Measurements from ENCODE around the gene RPL18A.

RPL18A gene

DNA sequence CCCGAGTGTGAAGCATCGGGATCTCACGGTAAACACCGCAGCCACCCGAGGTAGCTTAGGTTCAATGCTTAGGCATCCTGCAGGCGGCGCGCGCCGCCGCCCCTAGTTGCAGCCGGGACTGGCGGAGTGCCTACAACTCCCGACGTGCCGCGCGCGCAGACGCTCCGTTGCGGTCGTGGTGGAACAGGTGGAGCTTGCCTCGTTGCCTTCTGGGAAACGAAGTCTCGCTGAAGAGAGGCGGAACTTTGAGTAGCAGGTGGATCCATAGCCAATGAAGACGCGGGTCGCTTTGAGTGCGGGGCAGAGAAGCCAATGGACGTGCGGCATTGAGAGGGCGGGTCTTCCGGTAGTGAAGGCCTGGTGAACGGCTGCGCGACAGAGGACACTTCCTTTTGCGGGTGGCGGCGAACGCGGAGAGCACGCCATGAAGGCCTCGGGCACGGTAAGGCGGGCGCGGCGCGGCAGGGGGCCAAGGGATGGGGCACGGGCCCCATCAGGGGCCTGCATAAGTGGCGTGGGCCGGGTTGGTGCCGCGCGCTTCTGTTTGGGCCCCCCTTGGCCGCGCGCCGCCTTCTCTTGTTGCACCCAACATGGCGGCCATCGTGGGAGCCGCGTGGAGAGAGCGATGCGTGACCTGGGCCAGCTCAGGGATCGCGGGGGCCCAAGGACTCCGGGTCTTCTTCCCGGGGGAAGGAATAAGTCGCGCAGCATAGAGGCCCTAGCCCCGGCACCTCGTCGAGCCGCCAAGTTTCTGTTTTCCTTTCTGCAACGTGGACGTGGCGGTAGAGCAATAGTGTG lies at the start of gene RPL18A:
Gene RPL18A (plus strand): TSS at position 378 of the 798 bp plus-strand sequence. CDS start 47 bp downstream, at position 425.
- peak; percentile 97 for DNase-seq

DNA sequence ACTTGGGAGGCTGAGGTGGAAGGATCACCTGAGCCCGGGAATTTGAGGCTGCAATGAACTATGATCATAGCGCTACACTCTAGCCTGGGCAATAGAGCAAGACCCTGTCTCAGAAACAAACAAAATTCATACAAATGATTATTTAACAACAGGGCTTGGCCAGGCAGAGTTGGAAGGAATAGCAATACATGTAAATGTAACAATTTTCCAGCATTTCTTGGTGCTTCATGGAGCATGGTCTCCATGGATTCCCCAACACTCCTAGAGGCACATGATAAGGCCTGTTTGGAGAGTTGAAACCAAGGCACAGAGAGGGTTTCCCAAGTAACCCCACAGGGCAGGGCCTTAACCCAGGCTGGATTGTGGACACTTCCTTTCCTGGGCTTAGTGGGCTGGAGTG lies 48.6 kb upstream of the RPL18A start:
- no peak for DNase-seq

DNA sequence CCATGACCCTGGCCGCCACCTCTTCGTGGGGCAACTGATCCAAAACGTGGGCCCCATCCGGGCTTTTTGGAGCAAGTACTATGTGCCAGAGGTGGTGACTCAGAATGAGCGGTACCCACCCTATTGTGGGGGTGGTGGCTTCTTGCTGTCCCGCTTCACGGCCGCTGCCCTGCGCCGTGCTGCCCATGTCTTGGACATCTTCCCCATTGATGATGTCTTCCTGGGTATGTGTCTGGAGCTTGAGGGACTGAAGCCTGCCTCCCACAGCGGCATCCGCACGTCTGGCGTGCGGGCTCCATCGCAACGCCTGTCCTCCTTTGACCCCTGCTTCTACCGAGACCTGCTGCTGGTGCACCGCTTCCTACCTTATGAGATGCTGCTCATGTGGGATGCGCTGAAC lies 48.0 kb upstream of the RPL18A start:
- DNase-seq, result no peak

DNA sequence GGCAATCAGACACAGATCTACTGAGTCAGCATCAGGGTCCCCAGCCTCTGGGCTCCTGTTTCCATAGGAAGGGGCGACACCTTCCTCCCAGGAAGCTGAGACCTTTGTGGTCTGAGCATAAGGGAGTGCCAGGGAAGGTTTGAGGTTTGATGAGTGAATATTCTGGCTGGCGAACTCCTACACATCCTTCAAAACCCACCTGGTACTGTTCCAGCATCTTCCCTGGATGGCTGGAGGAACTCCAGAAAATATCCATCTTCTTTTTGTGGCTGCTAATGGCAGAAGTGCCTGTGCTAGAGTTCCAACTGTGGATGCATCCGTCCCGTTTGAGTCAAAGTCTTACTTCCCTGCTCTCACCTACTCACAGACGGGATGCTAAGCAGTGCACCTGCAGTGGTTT lies 47.6 kb upstream of the RPL18A start:
- no peak for DNase-seq

DNA sequence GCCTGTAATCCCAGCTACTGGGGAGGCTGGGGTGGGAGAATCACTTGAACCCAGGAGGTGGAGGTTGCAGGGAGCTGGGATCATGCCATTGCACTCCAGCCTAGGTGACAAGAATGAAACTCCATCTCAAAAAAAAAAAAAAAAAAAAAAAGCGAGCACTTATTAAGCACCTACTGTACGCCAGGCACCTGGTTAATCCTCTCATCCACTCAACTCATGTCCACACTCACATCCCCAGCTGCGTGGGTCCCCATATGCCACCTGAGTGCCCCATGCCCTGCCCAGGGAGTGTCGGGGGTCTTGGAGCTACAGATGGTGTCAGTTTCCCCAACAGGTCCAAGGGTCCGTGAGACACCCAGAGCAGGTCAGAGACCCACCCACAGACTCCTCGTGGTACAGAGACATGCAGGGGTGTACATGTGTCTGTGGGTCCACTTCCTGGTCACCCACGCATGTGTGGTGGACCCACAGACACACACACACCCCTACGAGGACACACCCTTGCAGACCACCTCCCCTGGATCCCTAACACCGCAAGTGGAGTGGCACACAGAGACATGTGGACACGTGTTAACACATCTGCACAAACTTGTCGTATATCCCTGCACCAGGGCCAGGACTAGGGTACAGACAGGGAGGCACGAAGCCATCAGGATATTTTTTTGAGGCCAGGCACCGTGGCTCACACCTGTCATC lies 41.9 kb upstream of the RPL18A start:
- DNase-seq, result no peak

DNA sequence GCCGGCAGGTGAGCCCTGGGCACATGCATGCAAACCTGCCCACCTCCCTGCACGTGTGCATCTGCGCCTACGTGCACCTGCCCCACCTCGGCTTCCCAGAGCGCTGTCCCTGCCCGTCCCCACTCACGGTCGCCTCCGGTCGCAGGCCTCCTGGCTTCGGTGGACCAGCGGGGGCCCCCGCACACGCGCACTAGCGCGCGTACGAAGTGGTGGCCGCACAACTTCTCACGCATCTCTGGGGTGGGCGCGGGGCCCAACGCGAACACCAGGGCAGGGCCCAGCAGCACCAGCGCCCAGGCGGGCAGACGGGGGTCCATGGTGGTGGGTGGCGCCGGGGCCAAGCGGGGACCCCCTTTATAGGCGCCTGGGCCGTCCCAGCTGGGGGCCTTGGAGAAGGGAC lies 38.5 kb upstream of the RPL18A start, which contains the start of gene INSL3:
Gene INSL3 (minus strand): TSS at position 330 of the 400 bp plus-strand sequence. CDS start 13 bp downstream, at position 317.
- no peak for DNase-seq

DNA sequence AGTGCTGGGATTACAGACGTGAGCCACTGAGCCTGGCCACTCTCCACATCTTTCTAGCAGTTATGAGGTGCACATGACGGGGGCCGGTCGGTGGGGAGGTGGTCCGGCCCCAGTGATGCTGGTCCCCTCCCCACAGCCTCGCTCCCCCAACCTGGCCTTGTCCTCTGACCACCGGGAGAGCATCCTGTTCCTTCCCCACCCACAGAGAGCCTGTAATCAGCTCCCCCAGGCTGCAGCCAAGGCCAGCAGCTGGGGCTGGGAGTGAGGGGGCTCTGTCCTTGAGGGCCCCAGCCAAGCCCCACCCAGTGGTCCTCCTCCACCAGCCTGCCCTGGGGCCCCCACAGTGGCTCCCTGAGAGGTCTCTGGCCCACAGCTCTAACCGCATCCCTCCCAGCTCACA lies 35.4 kb upstream of the RPL18A start:
- no peak for DNase-seq

DNA sequence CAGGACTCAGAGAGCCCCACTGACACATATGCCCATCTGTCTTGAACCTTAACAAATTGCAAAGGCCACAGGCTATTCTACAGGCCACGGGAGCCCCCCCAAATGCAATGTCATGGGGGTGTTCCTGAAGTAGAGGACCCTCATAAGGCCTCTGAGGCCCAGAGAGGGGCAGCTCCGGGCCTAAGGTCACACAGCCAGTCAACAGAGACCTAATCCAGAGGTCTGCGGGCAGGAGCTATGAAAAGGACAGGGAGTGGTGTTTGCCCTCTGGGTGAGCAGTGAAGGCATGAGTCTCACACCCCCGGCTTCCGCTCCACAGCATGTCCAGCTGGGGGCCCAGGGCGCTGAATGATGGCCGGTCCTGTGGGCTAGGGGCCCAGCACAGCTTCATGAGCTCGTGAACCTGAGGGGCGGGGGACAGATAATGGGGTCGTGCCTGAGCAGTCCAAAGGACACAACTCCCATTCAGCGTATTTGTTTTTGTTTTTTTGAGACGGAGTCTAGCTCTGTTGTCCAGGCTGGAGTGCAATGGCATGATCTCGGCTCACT lies 33.1 kb upstream of the RPL18A start:
- no peak for DNase-seq

DNA sequence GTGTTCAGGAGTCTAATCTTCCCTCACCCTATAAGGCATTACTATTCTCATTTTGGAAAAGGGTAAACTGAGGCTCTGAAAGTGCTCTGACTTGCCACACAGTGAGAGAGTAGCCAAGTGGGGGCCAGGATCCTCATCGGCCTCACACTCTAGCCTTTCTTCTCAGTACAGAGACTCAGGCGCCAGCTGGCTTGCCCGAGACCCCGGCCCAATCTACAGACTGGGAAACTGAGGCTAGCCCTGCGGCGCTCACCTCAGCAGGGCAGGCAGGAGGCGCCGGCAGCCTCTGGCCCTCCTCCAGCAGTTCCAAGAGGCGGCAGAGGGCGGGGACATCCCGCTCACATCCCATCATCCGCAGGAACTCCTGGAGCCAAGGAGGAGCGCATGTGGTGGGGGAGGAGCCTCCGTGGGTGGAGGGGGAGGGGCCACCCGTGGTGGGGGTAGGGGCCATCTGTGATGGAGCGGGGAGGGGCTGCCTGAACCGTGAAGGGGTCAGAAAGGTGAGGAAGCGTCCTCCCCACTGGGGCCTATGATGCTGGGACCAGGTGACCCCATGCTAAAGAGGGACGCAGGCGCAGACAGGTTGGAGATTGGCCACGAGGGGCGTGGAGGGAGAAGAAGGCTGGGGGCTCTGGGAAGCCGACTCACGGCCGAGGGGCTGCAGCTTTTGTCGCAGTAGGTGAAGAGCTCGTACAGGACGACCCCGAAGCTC lies 29.7 kb upstream of the RPL18A start:
- no peak for DNase-seq

DNA sequence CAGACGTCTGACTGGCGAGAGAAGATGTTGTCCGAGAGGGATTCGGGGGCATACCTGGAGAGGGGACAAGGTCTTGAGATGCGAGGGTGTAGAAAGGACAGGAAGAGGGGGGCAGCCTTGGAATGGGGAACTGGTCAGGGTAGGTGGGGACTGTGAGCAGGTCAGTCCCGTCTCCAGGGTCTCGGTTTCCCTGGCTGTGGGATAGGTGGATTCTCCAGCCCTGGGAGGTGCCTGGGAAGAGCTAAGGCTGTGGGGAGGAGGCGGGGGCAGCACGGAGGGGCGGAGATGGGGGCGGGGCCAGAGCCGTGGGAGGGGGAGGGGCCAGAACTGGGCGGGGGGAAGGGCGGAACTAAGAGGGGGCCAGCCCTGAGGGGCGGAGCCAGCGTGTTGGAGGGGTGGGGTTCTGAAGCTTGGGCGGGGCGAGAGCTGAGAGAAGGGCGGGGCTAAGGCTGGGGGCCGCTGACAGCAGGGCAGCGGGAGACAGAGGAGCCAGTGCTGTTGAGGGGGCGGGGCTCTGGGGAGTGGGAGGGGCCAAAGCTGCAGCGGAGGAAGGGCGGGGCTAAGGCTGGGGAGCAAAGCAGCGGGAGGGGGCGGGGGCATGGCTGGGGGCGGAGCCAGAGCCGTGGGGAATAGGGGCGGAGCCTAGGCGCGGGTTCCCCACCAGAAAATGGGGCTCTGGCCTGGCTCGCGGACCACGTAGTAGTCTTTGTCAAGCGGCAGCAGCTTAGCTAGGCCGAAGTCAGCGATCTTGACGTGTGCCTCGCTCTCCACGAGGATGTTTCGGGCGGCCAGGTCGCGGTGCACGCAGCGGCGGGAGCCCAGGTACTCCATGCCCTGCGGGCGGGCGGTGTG lies 28.9 kb upstream of the RPL18A start:
- DNase-seq, result peak; percentile 34

DNA sequence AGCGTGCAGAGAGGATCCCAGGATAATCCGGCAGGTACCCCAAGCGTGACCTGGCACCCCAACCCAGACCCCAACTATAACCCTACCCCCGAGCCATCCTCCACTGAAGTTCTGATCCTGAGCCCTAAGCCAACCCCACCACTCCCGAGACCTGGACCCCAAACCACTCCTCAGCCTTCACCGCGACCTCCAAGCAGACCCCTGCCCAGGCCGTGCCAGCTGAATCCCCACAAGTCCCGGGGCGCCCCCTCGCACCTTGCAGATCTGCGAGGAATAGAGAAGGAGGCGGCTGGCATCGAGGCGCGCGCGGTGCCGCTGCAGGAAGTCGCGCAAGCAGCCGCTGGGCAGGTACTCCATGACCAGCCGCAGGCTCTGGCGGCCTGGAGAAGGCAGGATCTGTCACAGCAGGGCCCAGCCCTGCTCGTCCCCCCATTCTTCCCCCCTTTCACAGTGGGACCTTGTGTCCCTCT lies 28.3 kb upstream of the RPL18A start:
- no peak for DNase-seq

DNA sequence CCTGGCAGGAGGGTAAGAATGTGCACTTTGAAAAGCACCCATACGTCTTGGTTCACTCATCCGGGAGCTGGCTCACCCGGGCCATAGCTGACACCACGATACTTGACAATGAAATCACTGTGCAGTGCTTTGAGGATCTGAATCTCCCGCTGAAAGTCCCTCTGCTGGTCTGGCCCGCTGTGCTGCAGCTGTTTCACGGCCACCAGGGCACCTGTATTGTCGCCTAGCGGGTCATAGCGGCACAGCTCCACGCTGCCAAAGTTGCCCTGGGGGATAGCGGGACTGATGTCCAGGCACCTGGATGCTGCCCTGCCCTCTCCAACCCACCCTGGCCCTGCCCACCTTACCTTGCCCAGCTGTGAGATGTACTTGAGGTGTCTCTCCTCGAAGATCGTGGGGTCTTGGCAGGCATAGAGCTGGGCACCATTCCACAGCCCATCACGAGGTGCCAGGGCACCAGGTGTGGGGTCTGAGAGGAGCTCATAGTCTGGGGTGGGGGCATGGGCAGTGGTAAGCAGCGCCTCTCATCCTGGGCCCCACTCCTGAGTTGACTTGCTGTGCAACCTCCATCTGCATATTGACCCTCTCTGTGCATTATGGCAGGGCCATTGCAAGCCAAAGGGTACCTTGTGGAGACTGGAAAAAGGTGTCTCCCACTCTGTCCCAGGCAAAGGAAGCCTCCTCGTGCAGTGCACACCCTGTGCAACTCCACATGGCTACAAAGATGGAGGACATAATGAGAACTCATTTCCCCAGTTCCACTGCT lies 27.1 kb upstream of the RPL18A start:
- DNase-seq, result no peak

DNA sequence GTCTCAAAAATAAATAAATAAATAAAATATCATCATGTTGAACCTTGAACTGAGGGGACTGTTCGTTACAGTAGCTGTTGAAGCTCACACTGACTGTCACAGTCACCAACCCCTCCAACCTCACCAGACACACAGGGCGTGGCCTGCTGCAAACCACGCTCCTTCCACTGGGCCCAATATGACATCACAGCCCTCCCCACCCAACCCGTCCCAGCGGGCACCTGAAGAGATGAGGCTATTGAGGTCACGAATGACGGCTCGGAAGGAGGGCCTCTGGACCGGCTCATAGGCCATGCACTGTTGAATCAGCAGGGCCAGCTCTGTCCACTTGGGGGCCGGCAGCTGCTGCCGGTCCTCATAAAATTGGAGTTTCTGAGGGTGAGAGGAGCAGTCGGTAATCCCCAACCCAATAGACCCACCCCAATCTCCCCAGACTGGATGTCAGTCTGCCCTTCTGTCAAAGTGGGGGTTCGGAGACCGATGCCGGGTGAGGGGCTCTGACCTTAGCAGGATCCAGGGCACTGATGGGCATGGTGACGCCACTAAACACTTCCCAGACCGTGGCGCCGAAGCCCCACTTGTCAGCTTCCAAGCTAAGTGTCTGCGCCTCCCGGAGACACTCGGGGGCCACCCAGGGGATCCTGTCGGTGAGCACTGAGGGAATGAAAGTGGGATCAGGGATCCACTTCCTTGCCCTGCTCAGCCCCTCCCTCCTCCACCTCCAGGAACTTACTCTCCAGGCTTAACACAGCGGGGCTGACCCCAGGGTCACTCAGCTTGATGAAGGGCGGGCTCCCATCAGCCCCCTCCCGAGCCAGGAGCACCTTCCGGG lies 25.1 kb upstream of the RPL18A start:
- no peak for DNase-seq

DNA sequence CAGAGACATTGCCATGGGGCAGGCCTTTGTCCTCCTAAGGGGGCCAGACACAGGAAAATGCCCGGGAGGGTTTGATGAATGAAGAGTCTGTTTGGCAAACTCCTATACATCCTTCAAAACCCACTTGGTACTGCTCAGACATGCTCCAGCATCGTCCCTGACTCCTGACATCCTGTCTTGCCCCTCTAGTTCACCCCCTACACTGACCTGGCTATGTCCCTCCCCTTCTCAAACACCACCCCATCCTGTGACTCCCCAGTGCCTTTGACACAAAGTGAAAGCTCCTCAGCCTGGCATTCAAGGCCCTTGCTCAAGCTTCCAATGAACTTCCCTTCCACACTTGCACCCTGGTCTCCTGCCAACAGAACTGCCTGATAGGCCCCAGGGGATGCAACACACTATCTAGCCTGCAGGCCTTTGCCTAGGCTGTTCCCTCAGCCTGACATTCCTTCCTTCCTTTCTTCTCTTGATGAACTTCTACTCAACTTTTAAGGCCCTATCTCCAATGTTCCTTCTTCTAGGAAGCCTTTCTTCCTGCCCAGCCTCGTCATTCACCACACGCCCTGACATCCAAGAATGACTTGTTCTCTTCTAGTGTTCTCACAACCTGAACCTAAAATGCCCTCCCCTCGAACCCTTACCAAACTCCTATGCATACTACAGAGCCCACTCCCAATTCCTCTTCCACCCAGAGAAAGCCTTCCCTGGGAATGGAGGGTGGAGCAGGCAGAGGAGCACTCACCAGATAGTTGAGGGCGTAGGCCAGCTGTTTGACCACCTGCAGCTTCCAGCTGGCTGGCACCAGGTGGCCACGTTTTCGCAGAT lies 24.3 kb upstream of the RPL18A start:
- DNase-seq, result no peak

DNA sequence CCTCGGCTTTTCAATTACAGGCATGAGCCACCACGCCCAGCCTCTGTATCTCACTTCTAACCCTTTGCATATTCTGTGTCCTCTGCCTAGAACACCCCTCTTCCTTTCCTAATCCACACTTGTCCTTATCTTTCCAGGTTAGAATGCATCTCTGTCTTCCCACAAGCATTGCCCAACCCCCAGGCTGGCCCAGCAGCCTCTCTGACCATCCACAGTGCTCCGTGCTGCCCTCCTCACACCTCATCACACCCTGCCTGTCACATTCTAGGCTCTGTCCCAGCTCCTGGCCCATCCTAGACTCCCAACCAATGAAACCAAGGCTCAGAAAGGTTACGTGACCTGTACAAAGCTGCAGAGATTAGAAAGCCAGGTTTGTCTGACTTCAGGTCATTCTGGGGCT lies 23.2 kb upstream of the RPL18A start:
- DNase-seq, result no peak

DNA sequence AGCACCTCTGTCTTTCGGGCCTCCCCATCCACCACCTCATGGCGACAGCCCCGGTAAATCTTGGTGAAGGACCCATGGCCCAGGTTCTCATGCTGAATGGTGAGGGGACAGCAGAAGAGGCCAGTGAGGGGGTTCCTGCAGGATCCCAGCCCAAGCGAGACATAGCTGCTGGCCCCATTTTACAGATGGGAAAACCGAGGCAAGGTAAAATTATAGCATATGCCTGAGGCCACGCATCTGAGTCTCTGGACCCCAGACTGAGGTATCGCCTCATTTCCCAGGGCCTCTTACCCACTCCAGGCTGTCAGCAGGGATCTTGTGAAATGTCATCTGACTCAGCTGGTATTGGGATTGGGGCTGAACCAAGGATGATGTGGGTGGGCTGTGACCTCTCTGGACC lies 21.7 kb upstream of the RPL18A start:
- no peak for DNase-seq

DNA sequence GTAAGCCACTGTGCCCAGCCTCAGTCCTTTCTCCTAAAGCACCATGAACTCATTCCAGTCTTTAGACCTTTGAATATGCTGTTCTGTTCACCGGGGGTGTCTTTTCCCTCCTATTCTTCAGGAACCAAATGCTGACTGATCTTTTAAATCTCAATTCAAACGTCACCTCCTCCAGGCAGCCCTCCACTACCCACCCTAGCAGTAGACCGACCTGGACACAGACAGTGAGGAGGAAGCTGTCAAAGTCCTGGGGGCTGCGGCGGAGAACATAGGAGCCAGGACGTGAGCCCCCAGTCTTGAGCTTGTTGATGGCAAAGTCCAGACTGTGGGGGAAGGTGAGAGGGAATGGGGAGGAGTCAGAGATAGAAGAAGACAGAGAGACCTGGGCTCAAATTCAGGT lies 19.7 kb upstream of the RPL18A start:
- DNase-seq, result no peak

DNA sequence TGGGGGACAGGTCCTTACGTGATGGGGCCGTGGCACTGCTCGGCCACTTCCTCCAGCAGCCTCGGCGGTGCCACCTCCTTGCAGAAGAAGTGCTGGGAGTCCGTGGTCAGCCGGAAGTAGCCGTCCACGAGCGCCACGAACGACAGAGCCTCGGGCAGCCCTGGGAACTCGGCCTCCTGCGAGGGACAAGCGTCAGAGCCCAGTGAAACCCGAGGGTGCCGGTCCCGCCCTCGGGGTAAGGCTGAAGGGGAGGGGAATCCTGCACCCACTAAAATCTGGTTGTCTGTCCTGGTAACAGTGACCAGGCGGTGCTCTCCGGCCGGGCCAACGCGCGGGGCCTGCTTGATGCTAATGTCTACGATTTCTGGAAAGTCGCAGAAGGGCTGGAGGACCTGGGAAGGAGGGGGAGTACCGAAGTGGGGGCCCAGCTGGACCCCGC lies 18.3 kb upstream of the RPL18A start:
- DNase-seq, result no peak

DNA sequence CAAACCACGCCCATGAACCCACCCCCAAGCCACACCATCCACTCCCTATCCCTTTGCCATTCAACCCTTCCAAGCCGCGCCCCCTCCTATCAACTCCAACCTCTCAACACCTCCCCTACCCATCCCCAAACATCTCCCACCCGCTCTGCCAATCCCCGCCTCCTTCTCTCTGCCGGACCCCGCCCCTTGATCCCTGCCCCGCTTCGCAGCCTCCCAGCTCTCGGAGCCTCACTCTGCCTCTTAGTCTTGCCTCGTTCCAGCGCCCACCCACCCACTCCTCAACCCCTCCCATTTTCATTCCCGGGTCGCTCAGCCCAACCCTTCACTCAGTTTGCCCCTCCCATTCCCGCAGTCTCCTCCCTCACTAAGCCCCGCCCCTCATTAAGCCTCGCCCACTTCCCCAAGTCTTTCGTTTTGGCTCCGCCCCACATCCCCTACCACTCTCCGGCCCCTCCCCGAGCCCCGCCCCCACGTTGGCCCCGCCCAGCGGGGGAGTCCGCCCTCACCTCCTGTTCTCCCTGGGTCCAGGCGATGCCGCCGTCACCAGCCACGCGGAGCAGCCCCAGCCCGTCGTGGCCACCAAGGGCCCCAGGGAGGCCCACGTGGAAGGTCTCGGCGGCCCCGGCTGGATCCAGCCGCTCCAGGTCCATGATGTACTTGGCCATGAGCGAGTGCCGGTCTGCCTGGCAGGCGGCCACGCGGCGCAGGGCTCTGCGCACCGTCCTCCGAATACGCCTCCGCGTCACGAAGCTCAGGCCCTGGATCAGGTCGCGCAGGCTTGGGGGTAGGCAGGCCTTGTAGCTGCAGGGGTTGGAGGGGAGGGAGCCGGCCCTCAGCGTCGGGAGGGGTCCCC lies 17.7 kb upstream of the RPL18A start:
- no peak for DNase-seq

Data from NCI-H1417 treated with DMSO at 0.1 percent for 48 hours (cell line).